Endothelial cell of umbilical vein (primary cell): ENCODE measurements around the gene AK8. TPM values are rescaled to one million over a fixed set of nuclear protein-coding genes. Genes with fewer than 3 reads are reported as not detected.

Source experiments
- BruUV-seq: library from RNA; stranded (reverse); fragments of 400-500 nt; replicated peaks from 2 replicates; lab custom pipeline; 2021; lab: Mats Ljungman, UMichigan
- CTCF ChIA-PET: fragments of 300-600, 350-600 bp; sonication (Branson Sonifier 250); formaldehyde crosslinking; loops from one replicate; lab custom pipeline; 2021; ENCODE audit warnings: antibody characterized with exemption, inconsistent platforms; lab: Charles Lee
- POLR2A ChIA-PET: fragments of 300-600, 350-600 bp; sonication (Branson Sonifier 250); formaldehyde crosslinking; loops from one replicate; lab custom pipeline; 2021; ENCODE audit warnings: antibody characterized with exemption, inconsistent platforms; lab: Charles Lee
- DNase-seq: peaks from one replicate; pipeline ENCODE4 v3.0.0-alpha.2; 2011; ENCODE audit warnings: low read depth, low spot score
- FAIRE-seq: peaks from 2 replicates; lab custom pipeline; 2011; peaks lifted over from hg19 to GRCh38; lab: Jason Lieb, UNC
- H2AFZ ChIP-seq: 2 replicates; pipeline ENCODE4 v1.6.0; 2012; ENCODE audit warnings: low read depth, low read length, control low read depth, inconsistent platforms
- H3K27ac ChIP-seq: 2 replicates; pipeline ENCODE4 v1.5.1; 2011; ENCODE audit warnings: low read depth, mild to moderate bottlenecking, control low read depth, low read length, moderate library complexity; ENCODE audit not compliant: insufficient read depth
- H3K27me3 ChIP-seq, 2 experiments: 2 replicates each; pipeline versions ENCODE4 v1.6.0 to v1.6.1; 2011; ENCODE audit warnings: low read length in 2 of 2, mixed read lengths in 1 of 2; ENCODE audit not compliant: control insufficient read depth in 2 of 2, insufficient read depth in 2 of 2
- H3K36me3 ChIP-seq, 2 experiments: 2 replicates in 1 of 2; 3 replicates in 1 of 2; pipeline ENCODE4 v1.5.1; 2011; ENCODE audit warnings: low read length in 2 of 2, mild to moderate bottlenecking in 1 of 2, moderate library complexity in 1 of 2; ENCODE audit not compliant: control insufficient read depth in 2 of 2, insufficient read depth in 2 of 2; ENCODE audit errors: extremely low read depth in 1 of 2
- H3K4me1 ChIP-seq: 3 replicates; pipeline ENCODE4 v1.5.1; 2011; ENCODE audit warnings: mild to moderate bottlenecking, low read length; ENCODE audit not compliant: control insufficient read depth, insufficient read depth; ENCODE audit errors: extremely low read depth
- H3K4me2 ChIP-seq: 2 replicates; pipeline ENCODE4 v1.6.1; 2011; ENCODE audit warnings: low read length, control low read depth, mixed read lengths; ENCODE audit not compliant: insufficient read depth
- H3K4me3 ChIP-seq, 3 experiments: fragments of 200-600 bp in 1 of 3; sonication (generic), shearing (Covaris generic) in 1 of 3; replicated peaks in 1 of 3; 2 replicates each; pipeline ENCODE4 v1.5.1; 2011 to 2016; ENCODE audit warnings: control low read depth in 3 of 3, low read length in 3 of 3, mild to moderate bottlenecking in 2 of 3, inconsistent platforms in 1 of 3, low read depth in 1 of 3, moderate library complexity in 1 of 3; ENCODE audit not compliant: insufficient read depth in 1 of 3
- H3K79me2 ChIP-seq: 2 replicates; pipeline ENCODE4 v1.6.0; 2012; ENCODE audit warnings: low read length, inconsistent platforms; ENCODE audit not compliant: control insufficient read depth, insufficient read depth
- H3K9ac ChIP-seq: replicated peaks from 2 replicates; pipeline ENCODE3; 2011; ENCODE audit warnings: low read length, control low read depth; ENCODE audit not compliant: insufficient read depth; ENCODE audit errors: extremely low read depth
- H3K9me1 ChIP-seq: replicated peaks from 3 replicates; pipeline ENCODE4 v1.6.0; 2011; ENCODE audit warnings: mild to moderate bottlenecking, low read length; ENCODE audit not compliant: control insufficient read depth, insufficient read depth; ENCODE audit errors: extremely low read depth
- H3K9me3 ChIP-seq: replicated peaks from 2 replicates; pipeline ENCODE4 v1.5.1; 2012; ENCODE audit warnings: low read length, inconsistent platforms; ENCODE audit not compliant: control insufficient read depth, insufficient read depth
- H4K20me1 ChIP-seq: replicated peaks from 2 replicates; pipeline ENCODE3; 2011; ENCODE audit warnings: mild to moderate bottlenecking, low read length; ENCODE audit not compliant: control insufficient read depth, insufficient read depth; ENCODE audit errors: extremely low read depth
- CTCF ChIP-seq, 2 donors: IDR thresholded peaks; 1 replicate in 1 of 2; 2 replicates in 1 of 2; pipeline ENCODE4 v1.5.1; 2011; ENCODE audit warnings: low read length in 2 of 2, mild to moderate bottlenecking in 2 of 2, moderate library complexity in 2 of 2, control low read depth in 1 of 2, inconsistent platforms in 1 of 2, low read depth in 1 of 2; ENCODE audit not compliant: insufficient read depth in 1 of 2; ENCODE audit errors: extremely low read depth in 1 of 2
- EZH2 ChIP-seq: IDR thresholded peaks from 2 replicates; pipeline ENCODE4 v1.6.1; 2012; ENCODE audit warnings: borderline replicate concordance, low read depth, mild to moderate bottlenecking, moderate library complexity, low read length, inconsistent platforms; ENCODE audit not compliant: severe bottlenecking
- FOS ChIP-seq: IDR thresholded peaks from 2 replicates; pipeline ENCODE4 v1.6.1; 2011; ENCODE audit warnings: mild to moderate bottlenecking, low read length, moderate library complexity, borderline replicate concordance; ENCODE audit not compliant: insufficient read depth
- GATA2 ChIP-seq: IDR thresholded peaks from 2 replicates; pipeline ENCODE4 v1.7.0; 2011; ENCODE audit warnings: low read depth, mild to moderate bottlenecking, moderate library complexity, mixed read lengths, low read length; ENCODE audit not compliant: insufficient read length, insufficient read depth
- JUN ChIP-seq: IDR thresholded peaks from 2 replicates; pipeline ENCODE4 v1.6.1; 2011; ENCODE audit warnings: borderline replicate concordance, low read depth; ENCODE audit not compliant: insufficient read length, insufficient read depth
- MAX ChIP-seq: IDR thresholded peaks from 2 replicates; pipeline ENCODE4 v1.6.1; 2011; ENCODE audit not compliant: insufficient read depth, insufficient read length
- MYC ChIP-seq: IDR thresholded peaks from one replicate; pipeline ENCODE4 v1.6.1; 2011; ENCODE audit warnings: mild to moderate bottlenecking, low read depth, low read length
- POLR2A ChIP-seq: IDR thresholded peaks from 2 replicates; pipeline ENCODE4 v1.6.1; 2012; ENCODE audit warnings: low read depth, mild to moderate bottlenecking, control low read depth, low read length
- POLR2AphosphoS5 ChIP-seq: IDR thresholded peaks from 2 replicates; pipeline ENCODE4 v1.6.1; 2012; ENCODE audit warnings: low read depth, mild to moderate bottlenecking, control low read depth, low read length, moderate library complexity; ENCODE audit not compliant: insufficient read depth
- dilution Hi-C: fragments of 300-500 bp; cut with MboI; formaldehyde crosslinking; loops from one replicate; pipeline ENCODE4 v1.15.0; 2019; ENCODE audit warnings: low sequenced_read_pairs; ENCODE audit not compliant: extremely low pct_ligation_motif_present
- intact Hi-C: fragments of 100-400 bp; cut with micrococcal nuclease; formaldehyde crosslinking; loops from one replicate; pipeline ENCODE4 v1.10.0; 2022
- polyA plus RNA-seq, 4 experiments: library from polyadenylated mRNA; depleted of rRNA in 3 of 4; stranded (reverse) in 3 of 4; unstranded in 1 of 4; fragments of >200 nt; gene quantifications; 2 replicates each; pipeline versions ENCODE4 v1.2.1 to v1.2.3, GENCODE V29; 2011 to 2012; ENCODE audit warnings: missing spikeins in 1 of 4
- total RNA-seq: library from RNA; stranded (reverse); gene quantifications from 2 replicates; pipeline ENCODE4 v1.2.3, GENCODE V29; 2021

The AK8 gene
- total and polyA plus RNA-seq, 2 donors (not counting 3 experiments of a cell fraction or from before 2014, with no cell fraction given), result 0.06 TPM; not detected in 1

GRCh38 chr9:132864691-132865090 lies 13.4 kb downstream of the AK8 start:
- intact Hi-C loops, result no loop called here
- no peaks in the 10 kb centered on the region for H3K4me1 ChIP-seq
- no peak overlapping the region for H3K4me2 ChIP-seq
- no TSS peak for BruUV-seq
- CTCF ChIA-PET, result no interaction called here
- H2AFZ ChIP-seq, result no peak overlapping the region
- POLR2A ChIA-PET, result no interaction called here
- no peak overlapping the region for H3K9ac ChIP-seq
- no peaks in the 10 kb centered on the region for H3K9me1 ChIP-seq
- no peaks in the 10 kb centered on the region for H3K9me3 ChIP-seq
- no peaks in the 10 kb centered on the region for H3K79me2 ChIP-seq
- FAIRE-seq (no peak), DNase-seq (no peak)
- no peak for TF ChIP-seq MYC
- no peak for TF ChIP-seq POLR2AphosphoS5
- no peak for TF ChIP-seq CTCF (IDR thresholded peaks at IDR 0.05; ENCODE audit: extremely low read depth in 1 of 2, insufficient read depth in 1 of 2, low read depth in 1 of 2, low read length in 2 of 2)
- TF ChIP-seq POLR2A, result no peak
- no peak for TF ChIP-seq FOS
- no peak for TF ChIP-seq JUN
- no peak for TF ChIP-seq GATA2
- TF ChIP-seq MAX, result no peak
- TF ChIP-seq EZH2, result no peak
- dilution Hi-C loops, result no loop called here
- H3K36me3 ChIP-seq, result no peaks in the 10 kb centered on the region
- H3K27me3 ChIP-seq, result peaks cover 0 to 4% of the 10 kb centered on the region in 2 experiments
- H4K20me1 ChIP-seq, result no peaks in the 10 kb centered on the region
- no peak overlapping the region for H3K4me3 ChIP-seq
- no peak overlapping the region for H3K27ac ChIP-seq
